ENCODE results near the gene FKBP6. TPM values are rescaled to one million over a fixed set of nuclear protein-coding genes. Genes with fewer than 3 reads are reported as not detected.

The FKBP6 gene
- not detected in 2 replicates for total RNA-seq

GRCh38 chr7:73327922-73328321 is at the start of gene FKBP6, which contains the start of gene TRIM50:
FKBP6 (plus strand) TSS chr7:73328161; CDS start chr7:73328429, 268 bp downstream.
TRIM50 (minus strand) TSS chr7:73328082; CDS start chr7:73324787, 3,295 bp downstream.

GRCh38 chr7:73308665-73309214 is 19.2 kb upstream of the FKBP6 start, which contains the start of gene NSUN5:
NSUN5 (minus strand) TSS chr7:73308826; CDS start chr7:73308790, 36 bp downstream.

Other genes with a start within 250 kb of the FKBP6 start
- not detected in 2 replicates for gene SPDYE9, start 242.1 kb upstream of the FKBP6 start, total RNA-seq
- 23.4 and 58.8 TPM in 2 replicates for gene NSUN5, start 19.3 kb upstream of the FKBP6 start, total RNA-seq
- under 0.01 TPM in 1 of 2 replicates, not detected in the other for gene TRIM50, start 79 bp upstream of the FKBP6 start, total RNA-seq
- gene FZD9, start 105.6 kb downstream of the FKBP6 start, total RNA-seq: 0.68 and 1.1 TPM in 2 replicates
- gene BAZ1B, start 194.1 kb downstream of the FKBP6 start, total RNA-seq: 72.1 and 93.0 TPM in 2 replicates
- 20.6 and 26.0 TPM in 2 replicates for gene BCL7B, start 229.5 kb downstream of the FKBP6 start, total RNA-seq

Data from nasal cavity respiratory epithelium epithelial cell of viscerocranial mucosa (primary cell).